HUDEP-2 (cell line): Measurements from ENCODE around the gene SMG9.

Experiments used
- DNase-seq, 76 experiments: peaks; one replicate each; lab custom pipeline; 2025; ENCODE audit not compliant: unreplicated experiment in 76 of 76; lab: John Stamatoyannopoulos, UW

The SMG9 gene

GRCh38 chr19:43780706-43781525, 26.2 kb upstream of the SMG9 start, which contains the start of gene KCNN4:
TSS of gene KCNN4 (minus strand) at chr19:43780973. CDS start at chr19:43780861, 112 bp downstream.
- DNase-seq = peak in 59 of 76 experiments; percentile 20 to 83 (median 60)

- peak in 16 of 76 experiments; percentile 18 to 53 (median 34) for DNase-seq
Observed at GRCh38 chr19:43779820-43780219, 25.1 kb upstream of the SMG9 start.

- DNase-seq = peak in 20 of 76 experiments; percentile 15 to 58 (median 29)
Observed at GRCh38 chr19:43779147-43779819, 24.5 kb upstream of the SMG9 start.

- DNase-seq = no peak
Observed at GRCh38 chr19:43778651-43779050, 23.9 kb upstream of the SMG9 start.

- DNase-seq = peak in 6 of 76 experiments; percentile 15 to 53 (median 24)
Observed at GRCh38 chr19:43777163-43777695, 22.5 kb upstream of the SMG9 start.

GRCh38 chr19:43776286-43776685, 21.5 kb upstream of the SMG9 start:
- DNase-seq = no peak

- no peak for DNase-seq
Observed at GRCh38 chr19:43775299-43775890, 20.6 kb upstream of the SMG9 start.

GRCh38 chr19:43774940-43775258, 20.1 kb upstream of the SMG9 start:
- DNase-seq = peak in 11 of 76 experiments; percentile 61 to 94 (median 75)

- peak in 74 of 76 experiments; percentile 78 to 99 (median 95) for DNase-seq
Observed at GRCh38 chr19:43774103-43774939, 19.6 kb upstream of the SMG9 start.

GRCh38 chr19:43773725-43774102, 19.0 kb upstream of the SMG9 start:
- no peak for DNase-seq

- no peak for DNase-seq
Observed at GRCh38 chr19:43769256-43769655, 14.5 kb upstream of the SMG9 start.

- DNase-seq = peak in 1 of 76 experiments; percentile 33
Observed at GRCh38 chr19:43768273-43769050, 13.7 kb upstream of the SMG9 start.

GRCh38 chr19:43767818-43768217, 13.1 kb upstream of the SMG9 start:
- DNase-seq = no peak

GRCh38 chr19:43767316-43767715, 12.6 kb upstream of the SMG9 start:
- DNase-seq = no peak

GRCh38 chr19:43766755-43767043, 11.9 kb upstream of the SMG9 start:
- DNase-seq = no peak

GRCh38 chr19:43765109-43765876, 10.5 kb upstream of the SMG9 start:
- peak in 1 of 76 experiments; percentile 49 for DNase-seq

- DNase-seq = peak in 1 of 76 experiments; percentile 49
Observed at GRCh38 chr19:43764684-43765083, 9.9 kb upstream of the SMG9 start.

- DNase-seq = peak in 1 of 76 experiments; percentile 23
Observed at GRCh38 chr19:43763473-43763939, 8.7 kb upstream of the SMG9 start.

GRCh38 chr19:43762814-43763213, 8.1 kb upstream of the SMG9 start:
- DNase-seq = no peak
